WERI-Rb-1 (cell line): ENCODE results near the gene EFR3B.
"Not testable (repeated sequence)": the region's sequence is repeated elsewhere in the genome, so short reads cannot be mapped to it uniquely, and the experiment has no call there.

ENCODE experiments used
- DNase-seq: peaks from one replicate; pipeline ENCODE4 v3.0.0-alpha.2; 2020
- H3K27ac ChIP-seq: fragments of 250-450 bp; sonication (Bioruptor Pico); 2 replicates; pipeline ENCODE4 v1.5.1; 2020; ENCODE audit warnings: mild to moderate bottlenecking, moderate library complexity
- H3K27me3 ChIP-seq: fragments of 250-450 bp; sonication (Bioruptor Pico); 2 replicates; pipeline ENCODE4 v1.5.1; 2021; ENCODE audit warnings: mild to moderate bottlenecking, low read depth, moderate library complexity; ENCODE audit not compliant: insufficient read depth, severe bottlenecking
- H3K36me3 ChIP-seq: fragments of 250-450 bp; sonication (Bioruptor Pico); 2 replicates; pipeline ENCODE4 v1.5.1; 2020; ENCODE audit warnings: mild to moderate bottlenecking, moderate library complexity
- H3K4me3 ChIP-seq: 2 replicates; pipeline ENCODE4 v1.5.1; 2011; ENCODE audit warnings: low read depth, mild to moderate bottlenecking, control low read depth, low read length
- H3K9me3 ChIP-seq: fragments of 250-450 bp; sonication (Bioruptor Pico); 2 replicates; pipeline ENCODE4 v1.5.1; 2021; ENCODE audit warnings: mild to moderate bottlenecking, moderate library complexity; ENCODE audit not compliant: severe bottlenecking
- CTCF ChIP-seq: IDR thresholded peaks from 2 replicates; pipeline ENCODE4 v1.5.1; 2011; ENCODE audit warnings: low read depth, mild to moderate bottlenecking, control low read depth, inconsistent platforms, low read length

EFR3B gene

DNA sequence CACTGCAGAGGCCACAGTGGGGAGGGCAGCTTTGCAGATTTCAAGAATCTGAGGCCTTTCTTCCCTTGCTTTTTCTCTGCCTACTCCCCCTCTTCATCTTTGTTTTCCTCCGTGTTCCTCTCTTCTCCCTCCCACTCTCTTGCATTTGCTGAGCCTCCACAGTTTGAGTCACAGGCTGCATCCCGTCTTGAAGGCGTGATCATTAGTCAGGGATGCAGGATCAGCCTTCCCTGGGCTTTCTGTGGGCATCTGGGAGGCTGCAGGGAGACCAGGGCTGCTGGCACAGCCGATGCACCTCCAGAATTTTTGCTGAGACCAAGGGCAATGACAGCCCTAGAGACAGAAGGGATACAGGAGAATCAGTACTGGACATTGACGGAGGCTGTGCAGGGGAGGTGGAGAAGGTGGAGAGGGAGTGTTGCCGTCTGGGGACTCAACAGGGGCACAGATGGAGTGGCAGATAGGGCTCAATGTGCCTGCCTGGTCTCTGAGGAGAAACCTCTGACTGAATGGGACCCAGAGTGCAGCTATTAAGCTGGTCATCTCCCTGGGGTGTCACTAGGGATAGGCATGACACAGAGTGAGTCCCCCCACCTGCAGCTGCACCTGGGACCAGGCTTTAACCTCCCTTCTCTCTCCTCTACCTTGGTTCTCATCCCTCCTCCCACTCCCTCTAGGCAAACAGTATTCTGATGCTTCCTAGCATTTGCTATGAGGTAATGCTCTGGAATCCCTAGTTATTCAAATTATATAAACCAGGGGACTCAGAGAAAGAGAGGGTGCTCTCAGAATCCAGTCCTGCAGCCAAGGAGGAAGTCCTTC, 41.2 kb upstream of the EFR3B start:
- DNase-seq = no peak
- Histone ChIP-seq H3K4me3 (no peak overlapping the region), H3K27me3 (no peaks in the 10 kb centered on the region), H3K27ac (no peak overlapping the region), H3K36me3 (no peaks in the 10 kb centered on the region), H3K9me3 (peaks cover 5% of the 10 kb centered on the region)
- TF ChIP-seq CTCF = no peak

- no peak for TF ChIP-seq CTCF
- H3K4me3 ChIP-seq = no peak overlapping the region
- H3K36me3 ChIP-seq = no peaks in the 10 kb centered on the region
- H3K27me3 ChIP-seq = no peaks in the 10 kb centered on the region
- no peak for DNase-seq
- no peak overlapping the region for H3K27ac ChIP-seq
- H3K9me3 ChIP-seq = peaks cover 5% of the 10 kb centered on the region
These were observed 40.6 kb upstream of the EFR3B start for GRCh38 chr2:25001325-25001637.

DNA sequence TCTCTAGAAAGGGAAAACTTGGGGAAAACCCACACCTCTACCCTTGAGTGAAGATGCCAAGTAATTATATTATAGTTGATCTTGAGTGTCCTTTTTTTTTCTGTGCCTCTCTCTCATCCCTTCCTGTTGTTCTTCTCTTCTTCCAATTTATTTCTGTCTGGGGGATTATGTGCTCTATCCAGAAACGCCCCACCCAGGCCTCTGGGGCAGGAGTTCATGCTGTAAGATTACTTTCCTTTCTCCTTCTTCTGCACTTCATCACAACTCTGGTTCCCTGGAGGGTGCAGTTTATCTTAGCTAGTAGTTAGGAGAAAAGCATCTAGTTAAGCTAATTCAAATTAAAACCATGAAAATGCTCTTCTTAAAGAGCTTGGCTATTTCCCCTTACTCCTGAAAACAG, 39.8 kb upstream of the EFR3B start:
- Histone ChIP-seq H3K9me3 (peaks cover 5% of the 10 kb centered on the region), H3K4me3 (no peak overlapping the region), H3K27me3 (no peaks in the 10 kb centered on the region), H3K36me3 (no peaks in the 10 kb centered on the region), H3K27ac (no peak overlapping the region)
- TF ChIP-seq CTCF = no peak
- DNase-seq = no peak

- Histone ChIP-seq H3K27ac (no peak overlapping the region), H3K4me3 (no peak overlapping the region), H3K27me3 (no peaks in the 10 kb centered on the region), H3K9me3 (no peaks in the 10 kb centered on the region), H3K36me3 (no peaks in the 10 kb centered on the region)
- no peak for DNase-seq
- TF ChIP-seq CTCF = no peak
These were observed 31.9 kb upstream of the EFR3B start for GRCh38 chr2:25009954-25010353.

DNA sequence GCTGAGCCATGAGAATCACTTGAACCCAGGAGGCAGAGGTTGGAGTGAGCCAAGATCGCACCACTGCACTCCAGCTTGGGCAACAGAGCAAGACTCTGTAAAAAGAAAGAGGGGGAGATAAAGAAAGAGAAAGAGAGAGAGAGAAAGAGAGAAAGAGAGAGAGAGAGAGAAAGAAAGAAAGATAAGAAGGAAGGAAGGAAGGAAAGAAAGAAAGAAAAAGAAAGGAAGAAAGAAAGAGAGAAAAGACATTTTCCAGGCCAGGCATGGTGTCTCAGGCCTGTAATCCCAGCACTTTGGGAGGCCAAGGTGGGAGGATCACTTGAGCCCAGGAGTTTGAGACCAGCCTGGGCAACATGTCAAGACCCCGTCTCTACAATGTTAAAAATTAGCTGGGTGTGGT, 30.5 kb upstream of the EFR3B start:
- H3K27me3 ChIP-seq, H3K4me3 ChIP-seq, H3K27ac ChIP-seq, H3K9me3 ChIP-seq, DNase-seq, H3K36me3 ChIP-seq: not testable (repeated sequence)

DNA sequence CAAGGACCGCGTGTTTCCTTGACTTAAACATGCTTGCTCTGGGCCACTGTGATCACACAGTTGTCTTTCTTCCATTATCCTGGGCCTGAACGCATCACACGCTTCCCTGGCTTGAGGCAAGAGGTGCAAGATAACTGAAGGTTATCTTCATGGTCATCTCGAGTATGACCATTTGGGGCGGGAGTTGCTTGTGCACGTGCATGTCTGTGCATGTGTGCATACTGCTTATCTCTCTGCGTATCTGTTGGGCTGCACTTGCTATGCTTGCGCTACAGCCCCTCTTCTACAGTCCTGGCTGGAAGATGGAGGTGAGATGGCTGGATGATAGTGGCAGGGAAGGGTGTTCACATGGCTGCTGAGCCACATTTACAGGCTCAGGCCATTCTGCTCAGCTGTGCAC, 27.2 kb upstream of the EFR3B start:
- no peak for TF ChIP-seq CTCF
- no peak for DNase-seq
- no peak overlapping the region for H3K4me3 ChIP-seq
- H3K36me3 ChIP-seq = no peaks in the 10 kb centered on the region
- H3K27me3 ChIP-seq = no peaks in the 10 kb centered on the region
- H3K9me3 ChIP-seq = no peaks in the 10 kb centered on the region
- H3K27ac ChIP-seq = no peak overlapping the region
